Lung (tissue), 12 donors: Measurements from ENCODE around the gene SF3B6. TPM values are rescaled to one million over a fixed set of nuclear protein-coding genes. Genes with fewer than 3 reads are reported as not detected.

Experiments
- ATAC-seq: fragments of 200-7000 bp; cut with Tn5 transposase; one replicate; pipeline ENCODE4 v1.9.1; 2020; ENCODE audit warnings: moderate number of reproducible peaks; ENCODE audit not compliant: insufficient read depth, low FRiP score
- DNase-seq, 3 donors: peaks; one replicate each; pipeline ENCODE4 v3.0.0-alpha.2; 2013 to 2017
- H3K27ac ChIP-seq, 2 donors: one replicate each; pipeline ENCODE4 v1.5.1; 2013; ENCODE audit warnings: mild to moderate bottlenecking in 2 of 2, moderate library complexity in 2 of 2, control low read depth in 1 of 2, inconsistent platforms in 1 of 2, low read depth in 1 of 2, low read length in 1 of 2
- H3K27me3 ChIP-seq, 3 donors: one replicate each; pipeline ENCODE4 v1.5.1; 2013; ENCODE audit warnings: low read length in 2 of 3; ENCODE audit not compliant: control insufficient read depth in 3 of 3, insufficient read depth in 3 of 3
- H3K36me3 ChIP-seq, 4 donors: one replicate each; pipeline ENCODE4 v1.5.1; 2013; ENCODE audit warnings: low read length in 4 of 4, mild to moderate bottlenecking in 1 of 4, moderate library complexity in 1 of 4; ENCODE audit not compliant: control insufficient read depth in 4 of 4, insufficient read depth in 4 of 4
- H3K4me1 ChIP-seq, 5 donors: one replicate each; pipeline ENCODE4 v1.5.1; 2013; ENCODE audit warnings: low read length in 5 of 5, mild to moderate bottlenecking in 2 of 5, moderate library complexity in 1 of 5; ENCODE audit not compliant: control insufficient read depth in 5 of 5, insufficient read depth in 5 of 5
- H3K4me3 ChIP-seq: one replicate; pipeline ENCODE4 v1.5.1; 2013; ENCODE audit warnings: mild to moderate bottlenecking, control low read depth, moderate library complexity
- H3K9ac ChIP-seq, 2 donors: one replicate each; pipeline ENCODE4 v1.5.1; 2013; ENCODE audit warnings: low read length in 2 of 2, control low read depth in 1 of 2; ENCODE audit not compliant: insufficient read depth in 1 of 2
- H3K9me3 ChIP-seq, 4 donors: one replicate each; pipeline ENCODE4 v1.5.1; 2013; ENCODE audit warnings: low read length in 3 of 4, mild to moderate bottlenecking in 1 of 4, moderate library complexity in 1 of 4; ENCODE audit not compliant: control insufficient read depth in 4 of 4, insufficient read depth in 3 of 4
- CTCF ChIP-seq: IDR thresholded peaks from 2 replicates; pipeline ENCODE4 v1.5.1; 2012; ENCODE audit warnings: mild to moderate bottlenecking; ENCODE audit errors: control extremely low read depth, extremely low read depth
- WGBS, 2 donors: extraction: QIAGEN DNeasy Blood & Tissue Kit; methylation state at CpG; one replicate each; pipeline ENCODE4 v1.1.7; 2013; 5-methylcytosine and 5-hydroxymethylcytosine counted together
- polyA plus RNA-seq, 2 donors: library from polyadenylated mRNA; stranded (reverse); fragments of 200-250 nt; gene quantifications; one replicate each; pipeline ENCODE4 v1.2.1, GENCODE V29; 2013
- total RNA-seq, 2 donors: library from RNA; depleted of rRNA in 1 of 2; stranded (reverse); fragments of >200 nt in 1 of 2; gene quantifications; one replicate each; pipeline ENCODE4 v1.2.1, GENCODE V29; 2014 to 2021
- donor health status: control.
- donor health status: control.
- donor health status: Bipolar disorder and iron deficiency.
- donor health status: healthy.
- donor health status: DM: yes; HTN: yes; CAD: no.

Gene SF3B6
- total and polyA plus RNA-seq, 4 donors: 56.1 to 148 (median 111) TPM

- Histone ChIP-seq H3K27ac (no peak overlapping the region), H3K27me3 (no peaks in the 10 kb centered on the region), H3K4me3 (no peak overlapping the region), H3K36me3 (peaks cover 6 to 18% (median 8%) of the 10 kb centered on the region in 4 donors), H3K9me3 (no peaks in the 10 kb centered on the region), H3K9ac (no peak overlapping the region), H3K4me1 (no peaks in the 10 kb centered on the region)
- 95 to 97% methylated on average over 17 of the region's 17 CpGs for WGBS, 2 donors
- DNase-seq (no peak), ATAC-seq (no peak)
- TF ChIP-seq CTCF: no peak
These were observed 51.0 kb downstream of the SF3B6 start for GRCh38 chr2:24024996-24025663.

- Histone ChIP-seq H3K9me3 (no peaks in the 10 kb centered on the region), H3K36me3 (peaks cover 0 to 18% (median 5%) of the 10 kb centered on the region in 4 donors), H3K27ac (no peak overlapping the region), H3K9ac (no peak overlapping the region), H3K4me1 (no peaks in the 10 kb centered on the region), H3K27me3 (no peaks in the 10 kb centered on the region), H3K4me3 (no peak overlapping the region)
- ATAC-seq (no peak), DNase-seq (no peak)
- WGBS, 2 donors: 77 to 81% methylated on average over 12 of the region's 12 CpGs
- TF ChIP-seq CTCF: no peak
These were observed 52.1 kb downstream of the SF3B6 start for GRCh38 chr2:24024018-24024417.

- no peak overlapping the region for H3K27ac ChIP-seq
- no peak overlapping the region for H3K9ac ChIP-seq
- no peaks in the 10 kb centered on the region for H3K27me3 ChIP-seq
- DNase-seq (no peak), ATAC-seq (no peak)
- H3K36me3 ChIP-seq: peaks cover 0 to 15% (median 5%) of the 10 kb centered on the region in 4 donors
- no peaks in the 10 kb centered on the region for H3K9me3 ChIP-seq
- H3K4me3 ChIP-seq: no peak overlapping the region
- no peak for TF ChIP-seq CTCF
- no peaks in the 10 kb centered on the region for H3K4me1 ChIP-seq
- WGBS, 2 donors: 93 to 94% methylated on average over 16 of the region's 16 CpGs
These were observed 53.1 kb downstream of the SF3B6 start for GRCh38 chr2:24022975-24023575.
